ENCODE results near the gene RPRD2. TPM values are rescaled to one million over a fixed set of nuclear protein-coding genes. Genes with fewer than 3 reads are reported as not detected.

The RPRD2 gene
- polyA plus RNA-seq, 1 donor (not counting 4 experiments of a cell fraction or from before 2014, with no cell fraction given): 9.1 TPM

DNA sequence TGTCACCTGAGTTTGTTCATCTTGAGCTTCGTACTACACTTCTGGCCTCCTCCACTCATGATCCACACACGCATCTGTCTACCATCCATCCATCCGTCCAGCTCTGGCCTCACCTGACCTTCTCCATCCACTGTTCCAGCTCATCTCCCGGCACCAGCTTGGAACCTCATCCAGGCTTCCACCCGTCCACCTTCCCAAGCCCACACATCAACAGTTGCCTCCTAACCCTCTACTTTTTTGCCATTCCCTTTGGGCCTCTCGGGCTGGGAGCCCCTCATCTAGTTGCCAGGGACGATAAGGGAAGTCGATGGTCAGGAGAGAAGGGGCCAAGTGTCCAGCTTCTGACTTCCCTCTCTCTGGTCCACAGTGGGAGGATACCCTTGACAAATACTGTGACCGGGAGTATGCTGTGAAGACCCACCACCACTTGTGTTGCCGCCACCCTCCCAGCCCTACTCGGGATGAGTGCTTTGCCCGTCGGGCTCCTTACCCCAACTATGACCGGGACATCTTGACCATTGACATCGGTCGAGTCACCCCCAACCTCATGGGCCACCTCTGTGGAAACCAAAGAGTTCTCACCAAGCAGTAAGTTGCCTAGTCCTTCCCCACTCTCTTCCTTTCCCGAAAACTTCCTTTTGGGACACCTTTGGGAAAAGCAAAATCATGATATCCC, 148.2 kb downstream of the RPRD2 start:
- Histone ChIP-seq H3K9me3 (ENCODE audit: control insufficient read depth, low read depth, low read length) (no peaks in the 10 kb centered on the region), H3K9ac (ENCODE audit: control insufficient read depth, extremely low read depth, insufficient read depth, low read length) (no peak overlapping the region), H3K4me3 (ENCODE audit: control insufficient read depth in 2 of 3, extremely low read depth in 1 of 3, insufficient read depth in 2 of 3, low read depth in 1 of 3, low read length in 3 of 3) (no peak overlapping the region), H3K9me1 (ENCODE audit: control insufficient read depth, extremely low read depth, insufficient read depth, low read length) (peaks cover 2% of the 10 kb centered on the region), H4K20me1 (ENCODE audit: control insufficient read depth, extremely low read depth, insufficient read depth, low read length) (no peaks in the 10 kb centered on the region), H2AFZ (ENCODE audit: control insufficient read depth, low read length) (no peak overlapping the region), H3K36me3 (ENCODE audit: control insufficient read depth in 2 of 2, extremely low read depth in 1 of 2, insufficient read depth in 2 of 2, low read length in 2 of 2) (peaks cover 13 to 17% of the 10 kb centered on the region in 2 experiments), H3K27me3 (ENCODE audit: control insufficient read depth, extremely low read depth, insufficient read depth, low read length) (no peaks in the 10 kb centered on the region), H3K79me2 (ENCODE audit: control insufficient read depth, insufficient read depth, low read length) (no peaks in the 10 kb centered on the region), H3K27ac (ENCODE audit: control insufficient read depth, insufficient read depth, low read length) (no peak overlapping the region), H3K4me2 (ENCODE audit: control insufficient read depth, extremely low read depth, insufficient read depth, low read depth, low read length) (no peak overlapping the region), H3K4me1 (ENCODE audit: control insufficient read depth, extremely low read depth, insufficient read depth, low read length) (peaks cover 42% of the 10 kb centered on the region)
- FAIRE-seq: no peak
- TF ChIP-seq, protein P1, sequence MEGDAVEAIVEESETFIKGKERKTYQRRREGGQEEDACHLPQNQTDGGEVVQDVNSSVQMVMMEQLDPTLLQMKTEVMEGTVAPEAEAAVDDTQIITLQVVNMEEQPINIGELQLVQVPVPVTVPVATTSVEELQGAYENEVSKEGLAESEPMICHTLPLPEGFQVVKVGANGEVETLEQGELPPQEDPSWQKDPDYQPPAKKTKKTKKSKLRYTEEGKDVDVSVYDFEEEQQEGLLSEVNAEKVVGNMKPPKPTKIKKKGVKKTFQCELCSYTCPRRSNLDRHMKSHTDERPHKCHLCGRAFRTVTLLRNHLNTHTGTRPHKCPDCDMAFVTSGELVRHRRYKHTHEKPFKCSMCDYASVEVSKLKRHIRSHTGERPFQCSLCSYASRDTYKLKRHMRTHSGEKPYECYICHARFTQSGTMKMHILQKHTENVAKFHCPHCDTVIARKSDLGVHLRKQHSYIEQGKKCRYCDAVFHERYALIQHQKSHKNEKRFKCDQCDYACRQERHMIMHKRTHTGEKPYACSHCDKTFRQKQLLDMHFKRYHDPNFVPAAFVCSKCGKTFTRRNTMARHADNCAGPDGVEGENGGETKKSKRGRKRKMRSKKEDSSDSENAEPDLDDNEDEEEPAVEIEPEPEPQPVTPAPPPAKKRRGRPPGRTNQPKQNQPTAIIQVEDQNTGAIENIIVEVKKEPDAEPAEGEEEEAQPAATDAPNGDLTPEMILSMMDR (optimal IDR thresholded peaks at IDR 0.05 in 1 of 3, IDR thresholded peaks at IDR 0.05 in 1 of 3, conservative IDR thresholded peaks at IDR 0.05 in 1 of 3; ENCODE audit: extremely low read depth in 1 of 3, insufficient read depth in 2 of 3, low read length in 3 of 3): no peak
- TF ChIP-seq EZH2 (IDR thresholded peaks at IDR 0.05; ENCODE audit: low read length): no peak
- dilution Hi-C loops (cut with MboI; ENCODE audit: extremely low pct_ligation_motif_present, low sequenced_read_pairs): no loop called here
- no peak for DNase-seq (ENCODE audit: low read depth, low spot score)

DNA sequence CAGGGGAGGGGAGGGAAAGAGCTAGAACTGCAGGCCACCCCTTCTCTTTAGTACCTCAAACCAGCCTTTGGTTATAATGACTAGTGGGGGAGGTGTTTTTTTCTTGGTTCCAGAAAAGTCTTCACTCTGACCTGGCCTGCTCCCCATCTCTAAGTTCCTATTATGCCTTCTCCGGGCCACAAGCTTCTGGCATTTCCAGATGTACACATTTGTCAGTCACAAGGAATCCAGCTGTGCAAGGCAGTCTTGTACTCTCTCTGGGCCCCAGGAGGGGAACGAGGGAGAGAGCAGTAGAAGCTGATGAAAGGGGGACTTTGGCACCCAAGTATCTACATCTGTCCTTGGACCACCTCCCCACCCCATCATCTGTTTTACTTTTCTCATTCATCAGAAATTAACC, 148.9 kb downstream of the RPRD2 start:
- Histone ChIP-seq H2AFZ (ENCODE audit: control insufficient read depth, low read length) (no peak overlapping the region), H4K20me1 (ENCODE audit: control insufficient read depth, extremely low read depth, insufficient read depth, low read length) (no peaks in the 10 kb centered on the region), H3K9me3 (ENCODE audit: control insufficient read depth, low read depth, low read length) (no peaks in the 10 kb centered on the region), H3K27me3 (ENCODE audit: control insufficient read depth, extremely low read depth, insufficient read depth, low read length) (no peaks in the 10 kb centered on the region), H3K4me2 (ENCODE audit: control insufficient read depth, extremely low read depth, insufficient read depth, low read depth, low read length) (no peak overlapping the region), H3K4me1 (ENCODE audit: control insufficient read depth, extremely low read depth, insufficient read depth, low read length) (peaks cover 38% of the 10 kb centered on the region), H3K79me2 (ENCODE audit: control insufficient read depth, insufficient read depth, low read length) (no peaks in the 10 kb centered on the region), H3K36me3 (ENCODE audit: control insufficient read depth in 2 of 2, extremely low read depth in 1 of 2, insufficient read depth in 2 of 2, low read length in 2 of 2) (peaks cover 13 to 17% of the 10 kb centered on the region in 2 experiments), H3K9me1 (ENCODE audit: control insufficient read depth, extremely low read depth, insufficient read depth, low read length) (no peaks in the 10 kb centered on the region), H3K9ac (ENCODE audit: control insufficient read depth, extremely low read depth, insufficient read depth, low read length) (no peak overlapping the region), H3K27ac (ENCODE audit: control insufficient read depth, insufficient read depth, low read length) (no peak overlapping the region), H3K4me3 (ENCODE audit: control insufficient read depth in 2 of 3, extremely low read depth in 1 of 3, insufficient read depth in 2 of 3, low read depth in 1 of 3, low read length in 3 of 3) (no peak overlapping the region)
- DNase-seq (ENCODE audit: low read depth, low spot score) (no peak), FAIRE-seq (no peak)
- dilution Hi-C loops (cut with MboI; ENCODE audit: extremely low pct_ligation_motif_present, low sequenced_read_pairs): no loop called here
- TF ChIP-seq, protein P1 (optimal IDR thresholded peaks at IDR 0.05 in 1 of 3, IDR thresholded peaks at IDR 0.05 in 1 of 3, conservative IDR thresholded peaks at IDR 0.05 in 1 of 3; ENCODE audit: extremely low read depth in 1 of 3, insufficient read depth in 2 of 3, low read length in 3 of 3): no peak
- TF ChIP-seq EZH2 (IDR thresholded peaks at IDR 0.05; ENCODE audit: low read length): no peak

Data from keratinocyte (primary cell).